ENCODE measurements around the gene FLII. TPM values are rescaled to one million over a fixed set of nuclear protein-coding genes. Genes with fewer than 3 reads are reported as not detected.

Gene FLII
- total and polyA plus RNA-seq, 2 of the 8 experiments (the other 6 are each of a cell fraction or from before 2014, with no cell fraction given), result 300 to 549 TPM

GRCh38 chr17:18205861-18206260, 52.7 kb downstream of the FLII start:
- Histone ChIP-seq H2BK5ac (ENCODE audit: low read depth, low read length) (peak overlapping the region; percentile 35; the same call in 1 of the 2 replicates), H3K79me2 (ENCODE audit: control insufficient read depth in 1 of 2, insufficient read depth in 2 of 2, low read length in 2 of 2) (peaks cover 0 to 32% of the 10 kb centered on the region in 2 experiments; a peak in 2 of 4 replicates), H4K8ac (ENCODE audit: extremely low read depth, insufficient read depth, low read length) (no peak overlapping the region)
- TF ChIP-seq CBX5 (IDR thresholded peaks at IDR 0.05; ENCODE audit: low read depth, low read length) (no peak), YY1 (IDR thresholded peaks at IDR 0.05; ENCODE audit: low read depth, low read length) (no peak), MAX (IDR thresholded peaks at IDR 0.05) (no peak), SRF (IDR thresholded peaks at IDR 0.05; ENCODE audit: low read depth, low read length) (no peak), GTF2F1 (IDR thresholded peaks at IDR 0.05; ENCODE audit: borderline replicate concordance, low read depth, low read length) (no peak), RBBP5 (IDR thresholded peaks at IDR 0.05; ENCODE audit: borderline replicate concordance, low read depth, low read length) (no peak), TAF1 (IDR thresholded peaks at IDR 0.05; ENCODE audit: low read depth, low read length) (no peak)

More at GRCh38 chr17:18205861-18206260, 52.7 kb downstream of the FLII start:
- H3K27me3 ChIP-seq (replicated peaks in 1 of 4; ENCODE audit: control insufficient read depth in 3 of 4, extremely low read depth in 1 of 4, insufficient read depth in 3 of 4, low read length in 3 of 4), result no peaks in the 10 kb centered on the region
- H3K79me1 ChIP-seq (ENCODE audit: low read depth, low read length), result peaks cover 19% of the 10 kb centered on the region
- H4K5ac ChIP-seq (ENCODE audit: insufficient read length, low read depth, low read length), result no peak overlapping the region
- peaks cover 9 to 23% of the 10 kb centered on the region in 2 experiments for H4K20me1 ChIP-seq (replicated peaks in 1 of 2; ENCODE audit: control insufficient read depth in 1 of 2, insufficient read depth in 2 of 2, low read length in 2 of 2)
- H2BK20ac ChIP-seq (ENCODE audit: low read length), result no peak overlapping the region
- ChIA-PET CTCF (ENCODE audit: partially characterized antibody) (interaction anchor here (1.1 to 8.5 kb wide), 7 partner anchors 8 to 67 kb away, joined by 3 to 78 read pairs (median 4); no protein-coding TSS in a partner anchor), POLR2A (ENCODE audit: partially characterized antibody) (interaction anchor here (1.6 kb wide), 1 partner anchor 22 kb away, joined by 6 read pairs; the partner anchor contains the start of gene ALKBH5)
- H3K18ac ChIP-seq (ENCODE audit: extremely low read depth, low read length), result no peak overlapping the region
- H3K56ac ChIP-seq (replicated peaks; ENCODE audit: insufficient read length, low read depth, low read length), result no peak overlapping the region
- no peak overlapping the region for H3K9ac ChIP-seq (replicated peaks in 1 of 4; ENCODE audit: extremely low read depth in 1 of 4, low read depth in 3 of 4, low read length in 3 of 4)
- no peak overlapping the region for H2AK5ac ChIP-seq (ENCODE audit: low read depth, low read length)
- H2BK15ac ChIP-seq (ENCODE audit: low read length), result no peak overlapping the region
- H3K4ac ChIP-seq (replicated peaks; ENCODE audit: insufficient read length, low read depth, low read length), result no peak overlapping the region
- no peaks in the 10 kb centered on the region for H3K23me2 ChIP-seq (ENCODE audit: low read depth, low read length)
- no peaks in the 10 kb centered on the region for H3K9me3 ChIP-seq (ENCODE audit: insufficient read depth in 2 of 2, low read depth in 1 of 2, low read length in 1 of 2)
- no peak overlapping the region for H2AFZ ChIP-seq (ENCODE audit: low read length)
- FAIRE-seq (no peak), DNase-seq (ENCODE audit: low read depth in 1 of 2, low spot score in 2 of 2) (no peak)
- no peak overlapping the region for H3K27ac ChIP-seq (ENCODE audit: low read depth, low read length)
- H4K91ac ChIP-seq (replicated peaks; ENCODE audit: insufficient read length, low read length), result no peak overlapping the region
- H3K14ac ChIP-seq (ENCODE audit: insufficient read length), result no peak overlapping the region
- H2BK12ac ChIP-seq (ENCODE audit: low read depth, low read length), result no peak overlapping the region
- H3K23ac ChIP-seq (ENCODE audit: insufficient read length), result no peak overlapping the region
- peaks cover 0 to 8% (median 3%) of the 10 kb centered on the region in 4 experiments; a peak in 5 of 7 replicates for H3K4me1 ChIP-seq (replicated peaks in 1 of 4; ENCODE audit: control insufficient read depth in 3 of 4, insufficient read depth in 4 of 4, low read length in 3 of 4)
- H3K4me3 ChIP-seq (ENCODE audit: extremely low read depth in 1 of 4, insufficient read depth in 2 of 4, low read depth in 3 of 4, low read length in 4 of 4), result no peak overlapping the region
- H2BK120ac ChIP-seq (replicated peaks; ENCODE audit: low read depth, low read length), result no peak overlapping the region
- peaks cover 6 to 43% (median 19%) of the 10 kb centered on the region in 4 experiments; a peak in 6 of 8 replicates for H3K36me3 ChIP-seq (ENCODE audit: control insufficient read depth in 2 of 4, insufficient read depth in 4 of 4, low read length in 3 of 4)
- H3K4me2 ChIP-seq (ENCODE audit: insufficient read depth in 1 of 2, low read depth in 2 of 2, low read length in 2 of 2), result no peak overlapping the region
- 93% methylated on average over 2 of the region's 2 CpGs; no CpG with 5 or more reads in 1 of the 2 experiments for WGBS, 2 experiments (ENCODE audit: extremely low coverage in 1 of 2, insufficient coverage in 1 of 2, insufficient read length in 1 of 2, insufficient replicate concordance in 2 of 2, low coverage in 1 of 2, low lambda C conversion rate in 2 of 2, missing lambda C conversion rate in 1 of 2)
